ENCODE measurements around the gene PTCHD1.

The PTCHD1 gene

DNA sequence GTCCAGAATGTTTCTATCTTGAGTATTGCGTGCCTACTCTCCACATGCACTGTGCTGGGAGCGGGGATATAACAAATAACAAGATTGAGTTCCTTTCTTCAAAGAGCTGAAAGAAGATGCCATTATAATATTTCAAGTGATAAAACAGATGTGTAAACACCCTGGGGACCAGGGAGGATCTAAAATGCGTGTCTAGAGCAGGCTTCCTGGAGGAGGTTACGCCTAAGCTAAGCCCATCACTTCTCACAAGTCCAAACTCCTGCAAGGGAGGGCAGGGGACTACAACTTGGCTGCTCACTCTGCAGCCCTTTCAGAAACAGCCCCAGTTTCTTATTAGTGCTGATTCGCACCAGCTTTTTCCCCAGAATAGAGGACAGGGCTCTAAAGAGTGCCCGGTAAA lies 21.5 kb downstream of the PTCHD1 start:
- no peak for DNase-seq (ENCODE audit: low read depth)

- no peak for DNase-seq (ENCODE audit: low read depth)
Observed at GRCh38 chrX:23364416-23364815, 29.8 kb downstream of the PTCHD1 start.

DNA sequence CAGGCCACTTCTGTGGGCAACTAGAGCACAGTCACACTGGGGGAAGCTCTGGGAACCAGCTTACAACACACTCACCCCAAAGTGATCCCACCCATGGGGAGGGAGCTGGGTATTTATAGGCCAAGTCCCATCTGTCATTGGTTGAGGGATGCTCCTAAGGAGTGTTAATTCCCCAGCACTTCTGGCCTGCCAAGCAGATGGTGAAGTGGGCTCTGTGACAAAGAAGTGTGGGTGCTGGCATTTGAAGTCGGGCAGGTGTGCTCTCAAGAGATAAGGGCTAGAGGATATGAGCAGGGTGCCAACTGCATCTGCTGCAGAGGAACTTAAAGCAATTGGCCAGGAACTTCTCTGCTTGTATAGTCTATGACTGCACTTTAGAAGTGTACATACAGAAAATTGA lies 30.9 kb downstream of the PTCHD1 start:
- DNase-seq (ENCODE audit: low read depth) = no peak

- no peak for DNase-seq (ENCODE audit: low read depth)
Observed at GRCh38 chrX:23366914-23367313, 32.3 kb downstream of the PTCHD1 start.

- no peak for DNase-seq (ENCODE audit: low read depth)
Observed at GRCh38 chrX:23369027-23369426, 34.4 kb downstream of the PTCHD1 start.

DNA sequence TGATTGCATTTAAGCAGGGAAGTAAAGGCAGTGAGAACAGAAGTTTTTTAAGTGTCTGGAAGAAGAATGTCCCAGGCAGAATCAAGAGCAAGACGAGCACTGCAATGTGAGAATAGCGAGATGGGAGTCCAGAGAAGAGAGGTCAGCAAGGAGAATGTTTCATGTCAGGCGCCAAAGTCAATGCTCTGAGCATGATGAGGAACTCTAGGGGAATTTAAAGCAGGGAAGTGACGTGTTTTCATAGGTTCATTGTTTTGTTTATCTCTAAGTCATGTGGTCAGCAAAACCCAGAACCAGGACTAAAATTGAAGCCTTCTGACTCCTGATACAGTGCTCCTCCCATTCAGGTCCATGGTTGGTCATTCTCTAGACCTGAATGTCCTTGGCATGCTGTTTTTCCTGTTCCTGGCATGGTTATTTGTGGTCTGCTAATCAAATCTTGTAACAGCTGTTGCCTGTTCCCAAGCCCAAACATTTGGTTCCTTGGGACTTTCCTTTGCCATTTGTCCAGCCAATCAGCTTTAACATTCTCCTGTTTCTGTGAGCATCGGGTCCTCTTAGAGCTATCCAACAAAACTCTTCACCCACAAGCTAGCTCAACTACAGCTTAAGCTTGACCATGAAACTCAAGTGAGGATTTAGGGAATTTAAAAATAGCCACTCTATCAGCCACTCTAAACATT lies 37.7 kb downstream of the PTCHD1 start:
- no peak for DNase-seq (ENCODE audit: low read depth)

DNA sequence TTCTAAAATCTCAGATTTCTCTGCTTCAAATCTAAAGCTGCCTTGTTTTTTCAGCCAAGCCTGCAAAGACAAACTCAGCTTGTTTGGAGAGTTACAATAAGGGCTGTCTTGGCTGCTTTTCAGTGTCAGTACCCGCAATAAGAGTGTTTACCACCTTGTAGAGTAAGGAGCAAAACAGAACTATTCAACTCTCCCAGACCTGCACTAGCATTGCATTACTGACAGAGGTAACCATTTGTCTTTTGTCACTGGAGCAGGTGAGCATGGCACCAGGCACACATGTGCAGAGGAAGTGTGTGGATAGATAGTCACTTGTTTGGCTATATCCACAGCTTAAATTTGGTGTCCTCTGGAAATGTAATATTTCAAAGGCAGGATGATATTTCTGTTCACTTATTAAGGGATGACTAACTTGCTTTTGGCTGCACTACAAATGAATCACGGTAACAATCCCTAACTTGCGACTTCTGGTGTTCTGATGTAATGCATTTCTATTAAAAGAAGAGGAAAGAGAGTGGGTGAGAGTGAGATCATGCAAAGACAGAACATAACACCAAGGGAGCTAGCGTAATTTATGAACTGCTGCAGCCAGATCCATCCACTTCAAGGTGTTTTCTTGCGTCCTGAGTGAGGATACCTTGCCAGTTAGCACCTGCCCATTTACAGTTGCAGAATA lies 38.6 kb downstream of the PTCHD1 start:
- DNase-seq (ENCODE audit: low read depth) = no peak

DNA sequence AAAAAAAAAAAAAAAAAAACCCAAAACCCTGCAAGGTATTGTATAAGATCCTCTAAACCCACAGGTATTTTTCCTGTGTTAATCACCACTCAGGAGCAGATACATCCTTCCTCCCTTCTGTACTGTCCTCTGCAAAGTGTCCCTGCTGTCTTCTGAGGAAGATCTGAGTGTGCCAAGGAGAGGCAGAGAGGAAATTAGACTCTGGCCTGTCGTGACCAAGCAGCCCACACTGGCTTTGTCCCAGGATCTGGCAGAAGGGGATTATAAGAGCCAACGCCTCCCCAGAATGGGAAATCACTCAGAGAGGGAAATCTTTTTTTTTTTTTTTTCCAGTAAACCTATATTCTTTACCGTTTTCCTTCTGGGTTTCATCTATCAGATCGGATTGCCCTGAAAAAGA lies 39.6 kb downstream of the PTCHD1 start:
- no peak for DNase-seq (ENCODE audit: low read depth)

DNA sequence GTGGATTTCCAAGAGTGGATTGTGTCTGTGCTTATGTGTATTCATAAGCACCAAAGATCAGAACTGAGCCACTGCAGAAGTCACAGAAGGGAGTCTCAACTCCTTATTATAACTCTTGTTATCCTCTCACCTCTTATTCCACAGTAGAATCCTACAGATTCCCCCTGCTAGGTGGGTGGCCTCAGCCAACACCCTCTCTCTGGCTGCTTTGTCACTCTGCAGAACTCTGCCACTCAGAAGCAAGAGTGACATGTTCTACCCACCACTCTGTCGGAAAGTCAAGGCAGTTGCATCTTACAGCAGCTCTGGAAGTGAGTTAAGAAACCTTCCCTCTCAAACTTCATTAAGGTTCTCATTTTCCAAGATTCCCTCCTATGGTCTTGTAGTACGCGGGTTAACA lies 41.9 kb downstream of the PTCHD1 start:
- no peak for DNase-seq (ENCODE audit: low read depth)

DNA sequence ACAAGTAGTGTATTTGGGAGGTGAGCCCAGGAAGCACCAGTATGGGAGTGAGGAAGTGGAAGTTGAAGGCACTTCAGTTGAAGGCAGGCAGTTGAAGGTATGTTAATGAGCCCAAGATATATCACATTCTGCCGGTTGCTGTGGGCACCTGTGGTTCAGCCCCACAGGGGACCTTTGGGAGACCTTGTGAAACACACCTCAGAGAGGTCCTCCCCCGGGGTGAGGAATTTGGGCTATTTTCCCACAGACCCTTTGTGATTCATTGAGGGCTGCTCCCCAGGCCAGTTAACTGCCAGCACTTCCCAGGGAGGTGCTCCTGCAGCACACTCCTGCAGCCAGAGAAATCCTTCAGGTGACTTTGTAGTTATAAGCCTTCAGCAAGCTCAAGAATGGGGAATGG lies 45.9 kb downstream of the PTCHD1 start:
- DNase-seq (ENCODE audit: low read depth) = no peak

DNA sequence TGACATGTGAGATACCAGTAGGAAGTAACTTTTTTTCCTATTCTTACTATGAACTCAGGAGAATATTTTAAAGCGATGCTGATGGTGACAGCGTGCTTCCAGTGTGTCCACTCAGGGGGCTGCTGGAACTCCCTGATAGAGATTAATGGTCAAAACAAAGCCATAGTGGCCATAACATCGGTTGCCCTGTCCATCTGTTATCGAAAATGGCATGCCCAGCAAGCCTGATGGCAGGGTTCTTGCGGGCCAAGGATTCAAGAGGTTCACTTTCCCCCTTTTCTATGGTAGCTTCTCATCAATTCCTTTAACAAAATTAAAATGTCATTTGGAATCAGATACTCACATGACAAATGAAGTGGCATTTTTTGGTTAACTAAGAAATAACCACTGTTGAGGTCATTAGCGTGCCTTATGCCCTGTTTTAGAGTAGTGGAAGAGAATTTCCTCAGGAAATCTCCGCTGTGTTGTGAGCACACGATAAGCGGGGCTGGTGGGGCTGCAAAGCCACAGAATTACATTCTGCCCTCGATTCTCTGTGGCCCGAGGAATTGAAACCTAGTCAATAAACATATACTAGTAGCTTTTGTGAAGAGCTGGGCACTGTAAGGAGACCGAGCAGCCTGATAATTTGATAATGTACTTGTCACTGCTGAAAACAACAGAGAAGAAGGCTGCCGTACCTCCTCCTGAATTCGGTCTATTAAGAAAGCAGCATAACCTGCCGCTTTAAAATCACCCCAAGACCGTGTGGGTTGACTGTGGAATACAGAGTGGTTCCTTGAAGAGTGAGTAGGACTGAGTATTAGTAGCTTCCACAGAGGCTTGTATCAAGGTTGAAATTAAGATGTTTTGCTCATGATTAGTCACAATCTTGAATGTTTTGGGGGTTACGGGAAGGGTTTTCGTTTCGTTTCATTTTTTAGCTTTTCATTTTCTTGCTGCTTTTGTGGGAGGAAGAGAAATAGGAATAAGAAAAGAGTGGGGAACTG lies 46.7 kb downstream of the PTCHD1 start:
- DNase-seq (ENCODE audit: low read depth) = no peak

DNA sequence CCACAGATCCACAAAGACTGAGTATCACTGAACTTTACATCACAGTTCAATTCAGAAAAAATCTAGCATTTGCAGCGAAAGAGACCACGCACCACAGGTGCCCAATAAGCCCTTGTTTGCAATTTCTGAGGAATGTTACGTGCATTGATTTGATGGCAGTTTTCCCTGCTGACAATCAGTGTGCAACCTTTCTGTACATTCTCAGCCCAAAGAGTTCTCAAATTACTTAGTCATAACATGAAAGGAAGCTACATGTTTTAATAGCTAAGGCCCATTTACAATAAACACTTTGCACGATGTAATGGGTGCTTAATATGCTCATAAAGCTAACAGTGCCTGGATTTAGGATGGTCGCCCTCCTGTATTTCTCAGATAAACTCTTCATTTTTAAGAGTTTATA lies 47.9 kb downstream of the PTCHD1 start:
- DNase-seq (ENCODE audit: low read depth) = no peak

GRCh38 chrX:23383411-23383810 lies 48.8 kb downstream of the PTCHD1 start:
- DNase-seq (ENCODE audit: low read depth) = no peak

GRCh38 chrX:23385242-23385641 lies 50.6 kb downstream of the PTCHD1 start:
- no peak for DNase-seq (ENCODE audit: low read depth)

GRCh38 chrX:23386260-23386659 lies 51.6 kb downstream of the PTCHD1 start:
- DNase-seq (ENCODE audit: low read depth) = no peak

DNA sequence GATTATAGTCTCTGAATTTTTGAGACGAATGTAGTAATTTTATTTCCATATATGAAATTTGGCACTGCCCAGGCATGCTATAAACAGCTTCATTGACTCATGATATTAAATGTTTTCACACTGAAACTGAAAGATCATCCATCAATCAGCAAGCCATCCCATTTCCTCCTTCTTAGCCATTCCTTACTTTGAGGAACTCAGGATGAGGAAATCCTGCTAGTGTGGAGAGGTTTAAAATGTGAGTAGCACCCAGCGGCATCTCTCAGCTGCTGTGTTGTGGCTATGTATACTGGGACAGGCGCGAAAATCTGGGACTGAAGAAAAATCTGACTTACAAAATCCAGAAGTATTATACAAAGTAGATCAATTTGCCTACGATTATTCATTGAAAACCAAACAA lies 52.1 kb downstream of the PTCHD1 start:
- no peak for DNase-seq (ENCODE audit: low read depth)

GRCh38 chrX:23387550-23388184 lies 53.0 kb downstream of the PTCHD1 start:
- DNase-seq (ENCODE audit: low read depth) = no peak

GRCh38 chrX:23389196-23389792 lies 54.6 kb downstream of the PTCHD1 start:
- no peak for DNase-seq (ENCODE audit: low read depth)

GRCh38 chrX:23390979-23391378 lies 56.3 kb downstream of the PTCHD1 start:
- DNase-seq (ENCODE audit: low read depth) = no peak

- DNase-seq (ENCODE audit: low read depth) = no peak
Observed at GRCh38 chrX:23392195-23392594, 57.5 kb downstream of the PTCHD1 start.

- DNase-seq (ENCODE audit: low read depth) = no peak
Observed at GRCh38 chrX:23394421-23394820, 59.8 kb downstream of the PTCHD1 start.

GRCh38 chrX:23396263-23396662 lies 61.6 kb downstream of the PTCHD1 start:
- DNase-seq (ENCODE audit: low read depth) = no peak

Data from HS-27A (cell line).